ENCODE measurements around the gene RPS3. TPM values are rescaled to one million over a fixed set of nuclear protein-coding genes. Genes with fewer than 3 reads are reported as not detected.

The RPS3 gene
- total and polyA plus RNA-seq, 9 of the 15 experiments (the other 6 are each of a cell fraction or from before 2014, with no cell fraction given): 2,700 to 5,771 (median 3,679) TPM

GRCh38 chr11:75350122-75350742, 49.1 kb upstream of the RPS3 start (continued):
- TF ChIP-seq SP1 (CRISPR knock-in tag; IDR thresholded peaks at IDR 0.05) (peak; percentile 54; the same call in 1 of the 2 replicates), ZNF699 (CRISPR knock-in tag; IDR thresholded peaks at IDR 0.05; ENCODE audit: insufficient replicate concordance) (no peak), ZNF592 (IDR thresholded peaks at IDR 0.05) (0 out of 2 replicates have a peak, but pooled peaks have one; percentile 3)

- ATAC-seq: peak; percentile 59
- peaks cover 17% of the 10 kb centered on the region; the same call in 1 of the 3 replicates for H3K36me3 ChIP-seq (ENCODE audit: control insufficient read depth, insufficient read depth, low read length)
- H3K27me3 ChIP-seq (ENCODE audit: control insufficient read depth in 2 of 2, insufficient read depth in 2 of 2, low read length in 2 of 2): no peaks in the 10 kb centered on the region
- POLR2A ChIA-PET: interaction anchor here (0.5 to 2.2 kb wide), 6 partner anchors 11 to 218 kb away, joined by 3 to 7 read pairs (median 4); no protein-coding TSS in a partner anchor
- FAIRE-seq: no peak
- H2AFZ ChIP-seq (ENCODE audit: low read depth, low read length): peak overlapping the region; percentile 89
- H3K9ac ChIP-seq (ENCODE audit: insufficient read depth in 1 of 2, low read depth in 2 of 2, low read length in 2 of 2): peak overlapping the region; percentile 86 to 99
- peak; percentile 61 to 74 (median 65) for DNase-seq (ENCODE audit: extremely low read depth in 1 of 4, low spot score in 3 of 4)
- peak overlapping the region; percentile 81 for H3K27ac ChIP-seq (ENCODE audit: extremely low read depth, low read depth, low read length)
- H3K4me1 ChIP-seq (replicated peaks in 1 of 2; ENCODE audit: control insufficient read depth in 2 of 2, insufficient read depth in 2 of 2, low read length in 2 of 2): peaks cover 43 to 59% of the 10 kb centered on the region in 2 experiments
- peaks cover 55% of the 10 kb centered on the region for H3K79me2 ChIP-seq (ENCODE audit: control insufficient read depth, insufficient read depth, low read length)
- no peaks in the 10 kb centered on the region for H3K9me3 ChIP-seq (replicated peaks; ENCODE audit: control insufficient read depth, insufficient read depth, low read depth, low read length)
- CTCF ChIA-PET (ENCODE audit: low intra/inter-chr PET ratio): no interaction called here
- in situ Hi-C loops (cut with MboI) (no loop called here), intact Hi-C loops (cut with micrococcal nuclease) (no loop called here)
- H3K4me2 ChIP-seq (ENCODE audit: insufficient read depth, low read length): peak overlapping the region; percentile 100
- peak overlapping the region; percentile 69 for H3K4me3 ChIP-seq
- H3K9me1 ChIP-seq (ENCODE audit: control insufficient read depth, insufficient read depth, low read length): no peaks in the 10 kb centered on the region
- 15% methylated on average over 33 of the region's 47 CpGs for WGBS (ENCODE audit: insufficient coverage, low coverage, missing lambda C conversion rate)
- no peaks in the 10 kb centered on the region; the same call in 1 of the 2 replicates for H4K20me1 ChIP-seq (replicated peaks; ENCODE audit: control insufficient read depth, insufficient read depth, low read length)
- BruUV-seq (replicated peaks): TSS peak; percentile 38
- TF ChIP-seq SRF (CRISPR knock-in tag; IDR thresholded peaks at IDR 0.05) (0 out of 4 replicates have a peak, but pooled peaks of 1 of the 2 experiments have one; percentile 28), PHB (CRISPR knock-in tag; IDR thresholded peaks at IDR 0.05) (no peak; the same call in 1 of the 2 replicates), ZNF699 (CRISPR knock-in tag; IDR thresholded peaks at IDR 0.05; ENCODE audit: insufficient replicate concordance) (no peak), BCLAF1 (IDR thresholded peaks at IDR 0.05; ENCODE audit: borderline replicate concordance in 1 of 2, control insufficient read depth in 1 of 2, low read depth in 2 of 2, low read length in 1 of 2) (no peak), ZNF280B (CRISPR knock-in tag; IDR thresholded peaks at IDR 0.05) (no peak)
These were observed 48.4 kb upstream of the RPS3 start for GRCh38 chr11:75350743-75351540.

Measured in K562 (cell line).